Fibroblast of skin of left quadriceps (primary cell): ENCODE measurements around the gene FXYD4.
A peak's percentile ranks its signal among the peaks of the same experiment; 100 is the strongest.

Source experiments
- DNase-seq, 2 experiments: peaks; one replicate each; pipeline ENCODE4 v3.0.0-alpha.2; 2013; ENCODE audit warnings: low read depth in 2 of 2

Gene FXYD4

DNA sequence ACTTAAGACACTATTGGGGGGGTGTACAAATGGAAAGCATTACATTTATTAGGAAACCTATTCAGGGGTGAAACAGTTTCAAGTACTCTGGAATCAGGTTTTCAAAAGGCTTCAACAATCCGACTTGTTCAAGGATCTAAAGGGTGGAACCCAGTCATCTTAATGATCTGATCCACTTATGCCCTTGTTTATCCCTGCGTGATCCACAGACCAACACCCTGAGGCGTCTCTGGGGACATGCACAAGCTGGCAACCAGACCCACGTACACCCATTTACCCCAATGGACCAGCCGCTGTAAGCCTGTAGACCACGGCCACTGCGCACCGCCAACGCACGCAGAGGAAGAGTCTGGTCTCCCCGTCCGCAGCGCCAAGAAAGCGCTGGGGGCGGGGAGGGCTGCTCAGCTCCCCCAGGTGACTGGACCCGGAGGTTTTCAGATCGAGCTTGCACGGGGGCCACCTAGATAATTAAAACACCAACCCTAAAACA lies 24.2 kb downstream of the FXYD4 start:
- DNase-seq, result no peak

GRCh38 chr10:43396061-43396927 lies 24.9 kb downstream of the FXYD4 start:
- peak in 1 of 2 experiments; percentile 22 for DNase-seq

DNA sequence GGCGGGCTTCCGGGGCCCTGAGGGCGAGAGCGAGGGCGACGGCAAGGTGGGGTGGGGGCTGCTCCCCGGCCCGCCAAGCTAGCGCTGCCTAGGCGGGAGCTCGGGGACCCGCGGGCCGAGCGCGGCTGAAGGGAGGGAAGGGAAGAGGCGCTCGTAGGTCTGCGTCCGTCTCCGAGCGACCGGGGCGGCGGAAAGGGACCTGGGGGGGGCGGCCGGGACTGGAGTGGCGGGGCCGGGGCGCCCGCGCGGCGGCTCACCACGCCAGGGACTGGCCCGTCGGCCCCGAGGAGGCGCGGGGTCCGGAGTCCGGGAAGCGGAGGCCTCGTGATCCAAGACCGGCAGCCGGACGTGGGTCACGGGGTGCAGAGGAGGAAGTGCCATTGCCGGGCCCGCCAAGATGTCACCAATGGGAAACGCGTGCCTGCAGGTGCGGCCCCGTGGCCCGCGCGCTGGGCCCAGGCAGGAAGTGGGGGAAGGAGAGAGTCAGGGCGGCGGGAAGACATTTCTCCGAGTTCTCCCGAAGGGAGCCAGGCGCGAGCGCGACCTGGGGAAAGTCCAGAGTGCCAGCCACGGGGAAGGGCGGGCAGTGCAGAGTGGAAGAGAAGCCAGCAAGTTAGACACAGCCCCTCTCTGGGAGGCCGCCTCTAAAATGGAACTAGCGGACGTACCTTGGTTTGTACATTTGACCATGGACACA lies 25.6 kb downstream of the FXYD4 start:
- peak in 1 of 2 experiments; percentile 12 for DNase-seq

- DNase-seq, result no peak
Measured at GRCh38 chr10:43398939-43399319, 27.5 kb downstream of the FXYD4 start.

- no peak for DNase-seq
Measured at GRCh38 chr10:43399320-43400310, 28.2 kb downstream of the FXYD4 start.

GRCh38 chr10:43401627-43402026 lies 30.2 kb downstream of the FXYD4 start:
- no peak for DNase-seq

DNA sequence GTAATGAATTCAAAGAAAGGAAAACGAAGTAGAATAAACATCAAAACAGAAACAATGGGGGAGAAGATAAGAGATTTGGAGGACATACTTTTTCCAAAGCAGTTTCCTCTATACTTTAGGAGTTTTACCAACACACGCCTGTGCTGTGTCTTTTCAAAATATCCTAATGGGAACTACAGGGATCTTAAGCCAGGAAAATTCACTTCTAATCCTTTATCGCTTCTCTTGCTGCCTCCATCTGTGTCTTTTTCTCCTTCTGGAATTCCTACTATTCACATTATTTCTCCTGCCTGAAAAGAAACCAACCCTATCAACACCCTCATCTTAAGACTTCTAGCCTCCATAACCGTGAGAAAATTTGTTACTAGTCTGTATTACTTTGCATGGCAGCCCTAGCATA lies 30.7 kb downstream of the FXYD4 start:
- DNase-seq, result no peak

- no peak for DNase-seq
Measured at GRCh38 chr10:43402880-43403452, 31.5 kb downstream of the FXYD4 start.

DNA sequence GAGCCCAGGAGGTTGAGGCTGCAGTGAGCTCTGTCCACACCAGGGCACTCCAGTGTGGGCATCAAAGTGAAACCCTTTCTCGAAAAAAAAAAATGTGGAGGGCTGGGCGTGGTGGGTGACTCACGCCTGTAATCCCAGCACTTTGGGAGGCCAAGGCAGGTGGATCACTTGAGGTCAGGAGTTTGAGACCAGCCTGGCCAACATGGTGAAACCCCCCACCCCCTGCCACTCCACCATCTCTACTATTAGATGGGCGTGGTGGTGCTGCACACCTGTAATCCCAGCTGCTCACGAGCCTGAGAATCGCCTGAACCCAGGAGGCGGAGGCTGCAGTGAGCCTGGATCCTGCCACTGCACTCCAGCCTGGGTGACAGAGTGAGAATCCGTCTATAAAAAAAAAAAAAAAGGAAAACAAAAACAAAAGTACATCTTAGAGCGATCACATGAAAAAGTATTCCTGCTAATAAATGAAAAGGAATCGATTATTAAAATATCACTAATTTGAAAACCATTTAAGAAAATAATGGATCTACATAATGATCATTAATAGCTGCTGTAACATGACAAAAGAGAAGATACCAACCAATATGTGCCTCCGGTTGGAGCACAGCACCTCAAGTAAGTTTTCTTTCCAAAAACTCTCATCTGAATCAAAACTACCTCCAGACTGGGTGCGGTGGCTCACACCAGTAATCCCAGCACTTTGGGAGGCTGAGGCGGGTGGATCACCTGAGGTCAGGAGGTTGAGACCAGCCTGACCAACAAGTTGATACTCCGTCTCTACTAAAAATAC lies 32.7 kb downstream of the FXYD4 start:
- DNase-seq, result no peak

- DNase-seq, result no peak
Measured at GRCh38 chr10:43404704-43405084, 33.3 kb downstream of the FXYD4 start.

DNA sequence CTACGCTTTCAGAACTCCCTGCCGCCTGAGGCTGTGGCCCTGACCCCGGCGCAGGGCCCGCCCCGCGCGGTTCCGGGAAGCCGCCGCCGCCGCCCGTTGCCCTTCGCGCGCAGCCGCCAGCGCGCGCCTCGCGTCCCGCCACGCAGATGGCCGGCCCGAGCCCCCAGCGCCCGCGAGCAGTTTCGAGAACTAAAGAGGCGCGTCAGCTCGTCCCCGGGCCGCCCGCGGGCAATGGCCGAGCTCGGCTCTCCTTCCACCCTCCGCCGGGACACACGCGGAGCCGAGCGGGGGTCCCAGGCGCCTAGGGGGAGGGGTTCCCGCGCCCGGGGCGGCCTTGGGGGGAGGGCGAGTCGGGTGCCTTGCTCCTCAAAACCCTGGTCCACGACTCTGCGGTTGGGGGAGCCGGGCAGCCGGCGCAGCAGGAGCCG lies 35.7 kb downstream of the FXYD4 start:
- DNase-seq, result peak in 1 of 2 experiments; percentile 13

- DNase-seq, result peak; percentile 72
Measured at GRCh38 chr10:43407576-43408330, 36.3 kb downstream of the FXYD4 start.

- no peak for DNase-seq
Measured at GRCh38 chr10:43408331-43408709, 36.9 kb downstream of the FXYD4 start.

DNA sequence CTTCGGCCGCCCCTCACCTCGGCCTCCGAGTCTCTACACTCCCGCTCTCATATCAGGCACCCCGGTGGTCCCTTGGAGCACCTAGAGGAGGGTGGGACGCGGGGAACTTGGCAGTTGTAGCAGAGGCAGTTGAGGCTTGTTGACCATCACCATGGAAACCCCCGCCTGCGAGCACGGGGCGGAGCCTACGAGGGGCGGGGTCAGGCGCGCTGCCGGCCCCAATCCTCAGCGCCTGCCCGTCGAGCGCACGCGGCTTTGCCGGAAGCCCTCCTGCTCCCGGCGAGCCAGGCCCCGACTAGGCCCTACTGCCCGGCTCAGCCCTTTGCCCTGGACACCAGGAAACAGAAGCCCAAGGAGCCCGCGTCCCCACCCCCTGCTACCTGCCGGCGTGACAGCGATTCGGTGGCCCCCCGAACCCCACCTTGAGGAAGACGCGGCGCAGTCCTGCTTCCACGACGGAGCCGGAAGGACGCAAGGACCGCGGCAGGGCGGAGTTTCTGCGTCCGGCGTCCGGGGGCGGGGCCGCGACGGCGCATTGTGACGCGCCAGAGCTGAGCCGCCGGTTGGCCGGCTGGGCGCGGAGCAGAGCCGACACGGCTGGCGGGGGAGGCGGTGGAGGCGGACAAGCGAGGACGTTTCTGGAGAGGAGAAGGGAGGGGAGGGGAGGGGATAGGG lies 37.4 kb downstream of the FXYD4 start, which contains the start of gene HNRNPF:
HNRNPF (minus strand) TSS at position 477 of the 675 bp plus-strand sequence. CDS start 21,302 bp downstream, outside the sequence.
- peak; percentile 89 to 91 for DNase-seq

DNA sequence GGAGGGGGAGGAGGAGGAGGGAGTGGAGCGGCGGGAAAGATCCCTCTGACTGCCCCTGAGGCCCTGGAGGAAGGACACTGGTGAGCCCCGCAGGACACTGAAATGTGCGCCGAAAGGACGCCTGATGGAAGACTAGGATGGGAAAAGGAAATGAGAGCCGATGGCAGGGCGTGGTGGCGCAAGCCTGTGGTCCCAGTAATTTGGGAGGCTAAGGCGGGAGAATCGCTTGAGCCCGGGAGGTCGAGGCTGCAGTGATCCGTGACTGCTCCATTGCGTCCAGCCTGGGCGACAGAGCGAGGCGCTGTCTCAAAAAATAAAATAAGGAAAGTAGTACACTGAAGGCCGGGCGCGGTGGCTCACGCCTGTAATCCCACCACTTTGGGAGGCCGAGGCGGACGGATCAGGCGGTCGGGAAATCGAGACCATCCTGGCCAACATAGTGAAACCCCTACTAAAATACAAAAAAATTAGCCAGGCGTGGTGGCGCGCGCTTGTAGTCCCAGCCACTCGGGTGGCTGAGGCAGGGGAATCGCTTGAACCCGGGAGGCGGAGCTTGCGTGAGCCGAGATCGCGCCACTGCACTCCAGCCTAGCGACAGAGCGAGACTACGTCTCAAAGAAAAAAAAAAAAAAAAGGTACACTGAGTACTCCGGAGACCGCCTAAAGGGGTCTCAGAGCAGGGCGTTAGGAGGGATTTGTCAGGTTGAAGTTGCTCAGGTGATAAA lies 38.1 kb downstream of the FXYD4 start:
- no peak for DNase-seq

GRCh38 chr10:43410345-43410744 lies 38.9 kb downstream of the FXYD4 start:
- no peak for DNase-seq

DNA sequence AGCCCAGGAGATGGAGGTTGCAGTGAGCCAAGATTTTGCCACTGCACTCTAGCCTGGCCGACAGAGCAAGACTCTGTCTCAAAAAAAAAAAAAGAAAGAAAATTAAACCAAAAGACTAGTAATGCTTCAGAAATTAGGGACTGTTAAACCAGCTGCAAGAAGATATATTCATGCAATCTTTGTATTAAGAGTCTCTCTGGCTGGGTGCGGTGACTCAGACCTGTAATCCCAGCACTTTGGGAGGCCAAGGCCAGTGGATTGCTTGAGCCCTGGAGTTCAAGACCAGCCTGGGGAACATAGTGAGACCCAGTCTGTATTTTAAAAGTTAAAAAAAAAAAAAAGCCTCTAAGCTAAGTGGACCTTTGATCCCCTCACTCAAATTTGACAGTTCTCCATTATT lies 40.1 kb downstream of the FXYD4 start:
- DNase-seq, result no peak

GRCh38 chr10:43415544-43415943 lies 44.1 kb downstream of the FXYD4 start:
- no peak for DNase-seq
